Measurements from ENCODE around the gene RCSD1.
A peak's percentile ranks its signal among the peaks of the same experiment; 100 is the strongest.
"Not testable (repeated sequence)": the region's sequence is repeated elsewhere in the genome, so short reads cannot be mapped to it uniquely, and the experiment has no call there.

The RCSD1 gene

GRCh38 chr1:167718914-167719691, 89.1 kb downstream of the RCSD1 start:
- DNase-seq: no peak

- DNase-seq: not testable (repeated sequence)
These were observed 89.8 kb downstream of the RCSD1 start for GRCh38 chr1:167719715-167720421.

GRCh38 chr1:167720965-167721616, 91.1 kb downstream of the RCSD1 start:
- no peak for DNase-seq

- DNase-seq: peak; percentile 84
These were observed 91.7 kb downstream of the RCSD1 start, which contains the start of gene MPZL1 for GRCh38 chr1:167721617-167722151. Gene MPZL1, plus strand, starts transcription at chr1:167721982. Its CDS starts 170 bp downstream, at chr1:167722152.

- peak; percentile 49 for DNase-seq
These were observed 92.3 kb downstream of the RCSD1 start for GRCh38 chr1:167722152-167722869.

- DNase-seq: no peak
These were observed 92.8 kb downstream of the RCSD1 start for GRCh38 chr1:167722870-167723251.

GRCh38 chr1:167723707-167724323, 93.8 kb downstream of the RCSD1 start:
- DNase-seq: no peak

- no peak for DNase-seq
These were observed 96.0 kb downstream of the RCSD1 start for GRCh38 chr1:167726008-167726407.

GRCh38 chr1:167728818-167729410, 98.9 kb downstream of the RCSD1 start:
- no peak for DNase-seq

GRCh38 chr1:167734227-167734626, 104.2 kb downstream of the RCSD1 start:
- no peak for DNase-seq

GRCh38 chr1:167734841-167735240, 104.8 kb downstream of the RCSD1 start:
- no peak for DNase-seq

- no peak for DNase-seq
These were observed 107.1 kb downstream of the RCSD1 start for GRCh38 chr1:167737169-167737568.

- no peak for DNase-seq
These were observed 108.1 kb downstream of the RCSD1 start for GRCh38 chr1:167738158-167738557.

- no peak for DNase-seq
These were observed 109.7 kb downstream of the RCSD1 start for GRCh38 chr1:167739752-167740151.

- DNase-seq: not testable (repeated sequence)
These were observed 111.1 kb downstream of the RCSD1 start for GRCh38 chr1:167741103-167741502.

- not testable (repeated sequence) for DNase-seq
These were observed 112.5 kb downstream of the RCSD1 start for GRCh38 chr1:167742392-167743057.

GRCh38 chr1:167744901-167745300, 114.9 kb downstream of the RCSD1 start:
- no peak for DNase-seq

- no peak for DNase-seq
These were observed 116.1 kb downstream of the RCSD1 start for GRCh38 chr1:167746013-167746672.

GRCh38 chr1:167746988-167747655, 117.1 kb downstream of the RCSD1 start:
- no peak for DNase-seq

- DNase-seq: no peak
These were observed 118.0 kb downstream of the RCSD1 start for GRCh38 chr1:167747988-167748387.
